Activated CD8-positive, alpha-beta memory T cell treated with anti-CD3 and anti-CD28 coated beads for 48 hours (primary cell): Measurements from ENCODE around the gene THBS4.

ENCODE experiments used
- DNase-seq, 3 experiments: peaks; one replicate each; pipeline ENCODE4 v3.0.0-alpha.2; 2020; ENCODE audit warnings: low read depth in 2 of 3, low spot score in 2 of 3

The THBS4 gene

DNA sequence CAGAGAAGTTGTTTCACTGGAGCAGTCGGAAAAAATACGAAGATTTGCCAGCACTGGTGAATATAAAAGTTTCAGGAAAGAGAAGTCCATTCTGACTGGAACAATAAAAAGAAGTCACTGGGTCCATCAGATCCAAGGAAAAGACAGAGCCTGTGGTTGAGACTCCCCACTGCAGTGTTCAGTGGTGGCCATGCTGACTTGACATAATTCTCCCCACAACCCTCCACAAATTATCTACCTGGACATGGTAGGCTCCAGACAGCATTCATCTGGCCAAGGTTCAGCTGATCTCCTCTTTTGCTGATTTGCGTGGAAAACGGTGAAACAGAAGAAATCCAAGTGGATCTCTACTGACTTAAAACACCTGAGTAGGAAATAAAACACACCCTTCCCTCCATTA lies 8.0 kb downstream of the THBS4 start:
- DNase-seq, result no peak

DNA sequence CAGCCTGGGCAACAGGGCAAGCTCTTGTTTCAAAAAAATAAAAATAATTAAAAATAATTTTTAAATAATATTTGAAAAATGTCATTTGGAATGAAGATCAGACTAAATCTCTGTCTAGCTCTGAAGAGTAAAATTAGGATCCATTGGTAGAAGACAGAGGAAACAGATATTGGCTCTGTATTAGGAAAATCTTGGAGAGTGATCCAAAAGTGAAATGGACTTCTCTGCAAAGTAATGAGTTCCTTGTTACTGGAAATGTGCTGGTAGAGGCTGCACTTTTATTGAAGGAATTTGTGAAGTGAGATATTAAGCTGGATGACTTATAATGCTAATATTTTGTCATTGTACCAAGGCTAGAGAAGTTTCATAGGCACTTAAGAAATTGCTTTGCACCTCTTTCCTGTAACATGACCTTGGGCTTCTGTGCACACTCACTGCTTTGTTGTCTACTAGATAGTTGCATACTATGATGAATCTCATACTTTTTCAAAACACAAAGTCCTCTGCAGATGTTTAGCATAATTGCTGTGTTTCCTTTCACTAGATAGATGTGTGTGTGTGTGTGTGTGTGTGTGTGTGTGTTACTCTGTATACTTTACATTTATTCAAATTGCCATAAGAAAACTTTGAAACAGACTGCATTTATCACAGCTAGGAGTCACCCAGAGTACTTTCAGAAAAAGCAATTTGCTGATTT lies 13.1 kb downstream of the THBS4 start:
- no peak for DNase-seq

DNA sequence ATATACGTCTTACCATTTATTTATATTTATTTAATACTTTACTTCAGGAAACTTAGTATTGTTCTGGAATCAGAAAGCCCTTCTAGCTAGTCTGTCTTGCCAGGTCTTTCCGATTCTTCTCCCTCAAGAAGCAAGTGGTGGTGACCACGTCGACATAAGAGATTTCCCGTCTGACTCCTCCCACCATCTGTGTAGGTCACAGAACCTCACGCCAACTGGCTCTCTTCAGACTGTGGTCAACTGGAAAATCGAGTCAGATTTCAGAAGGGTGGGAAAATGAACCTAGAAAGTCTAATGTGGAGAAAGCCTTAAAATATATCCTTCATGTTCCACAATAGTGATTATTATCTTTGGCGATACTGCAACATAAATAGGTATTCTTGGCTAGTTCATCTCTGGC lies 17.3 kb downstream of the THBS4 start:
- no peak for DNase-seq

DNA sequence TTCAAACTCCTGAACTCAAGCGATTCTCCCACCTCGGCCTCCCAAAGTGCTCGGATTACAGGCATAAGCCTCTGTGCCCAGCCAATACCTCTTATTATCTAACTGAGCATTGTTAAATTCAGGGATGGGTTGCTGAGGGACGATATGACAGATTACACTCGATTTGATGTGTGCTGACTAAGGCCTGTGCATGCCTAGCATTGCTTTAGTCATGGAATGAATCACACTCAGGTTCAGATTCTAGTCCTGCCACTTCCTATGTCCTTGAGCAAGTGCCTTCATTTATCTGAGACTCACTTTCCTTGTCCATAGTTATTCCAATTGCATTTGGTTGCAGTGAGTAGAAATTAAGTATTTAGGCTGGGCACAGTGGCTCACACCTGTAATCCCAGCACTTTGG lies 19.5 kb downstream of the THBS4 start:
- DNase-seq, result no peak

DNA sequence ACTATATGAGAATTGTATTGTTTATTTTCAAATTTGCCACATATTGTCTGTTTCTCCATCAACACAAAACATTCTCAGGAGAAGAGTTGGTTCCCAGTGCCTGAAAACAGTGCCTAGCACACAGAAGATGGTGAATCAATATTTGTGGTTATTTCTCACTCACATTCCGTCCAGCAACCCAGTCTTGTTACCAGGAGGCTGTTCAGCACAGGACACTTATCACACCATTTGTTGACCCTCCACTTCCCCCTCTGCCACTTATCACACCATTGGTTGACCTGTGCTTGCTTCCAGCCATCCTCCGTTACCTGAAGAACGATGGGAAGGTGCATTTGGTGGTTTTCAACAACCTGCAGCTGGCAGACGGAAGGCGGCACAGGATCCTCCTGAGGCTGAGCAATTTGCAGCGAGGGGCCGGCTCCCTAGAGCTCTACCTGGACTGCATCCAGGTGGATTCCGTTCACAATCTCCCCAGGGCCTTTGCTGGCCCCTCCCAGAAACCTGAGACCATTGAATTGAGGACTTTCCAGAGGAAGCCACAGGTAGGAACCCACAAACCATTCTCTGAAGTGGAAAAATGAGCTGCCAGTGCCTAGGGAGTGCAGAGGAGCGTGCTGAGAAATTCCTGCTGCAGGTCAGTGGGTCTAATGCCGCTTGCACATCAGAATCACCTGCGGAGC lies 20.5 kb downstream of the THBS4 start:
- no peak for DNase-seq

DNA sequence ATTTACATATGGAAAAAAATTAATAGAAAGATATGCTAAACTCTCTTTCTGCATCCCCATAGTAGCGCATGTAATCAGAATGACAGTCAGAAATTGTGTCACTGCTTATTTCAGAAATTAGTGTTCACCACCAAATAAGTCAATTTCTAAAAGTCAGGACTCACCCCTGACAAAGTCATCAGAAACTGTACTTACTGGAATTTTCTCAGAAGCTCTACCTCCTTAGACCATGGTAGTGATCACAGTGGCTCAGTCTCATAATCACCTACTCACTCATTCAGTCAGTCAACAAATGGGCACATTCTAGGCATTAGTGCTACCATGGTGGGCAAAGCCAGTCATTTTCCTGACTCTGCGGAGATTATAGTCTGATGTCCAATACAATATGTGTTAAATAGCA lies 22.0 kb downstream of the THBS4 start:
- no peak for DNase-seq

- no peak for DNase-seq
Measured at GRCh38 chr5:80057921-80058320, 22.8 kb downstream of the THBS4 start.

DNA sequence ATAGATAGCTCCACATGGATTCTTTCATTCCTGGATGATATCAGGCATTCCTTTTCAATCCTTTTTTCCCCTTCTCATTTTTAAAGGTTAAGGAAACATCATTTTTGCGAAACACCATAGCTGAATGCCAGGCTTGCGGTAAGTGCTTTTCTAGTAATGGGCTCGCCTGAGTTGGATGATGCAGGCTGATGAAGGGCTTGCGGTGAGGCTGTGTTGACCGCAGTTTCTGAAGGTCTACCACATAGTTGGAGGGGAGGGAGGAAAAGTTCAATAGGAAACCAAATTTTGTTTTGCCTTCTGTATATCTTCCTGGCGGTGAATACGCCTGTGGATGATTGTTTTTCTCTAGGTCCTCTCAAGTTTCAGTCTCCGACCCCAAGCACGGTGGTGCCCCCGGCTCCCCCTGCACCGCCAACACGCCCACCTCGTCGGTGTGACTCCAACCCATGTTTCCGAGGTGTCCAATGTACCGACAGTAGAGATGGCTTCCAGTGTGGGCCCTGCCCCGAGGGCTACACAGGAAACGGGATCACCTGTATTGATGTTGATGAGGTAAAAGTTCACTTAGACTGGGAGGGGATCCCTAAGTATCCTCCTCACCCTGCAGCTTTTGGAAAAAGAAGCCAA lies 24.3 kb downstream of the THBS4 start:
- DNase-seq, result no peak

- no peak for DNase-seq
Measured at GRCh38 chr5:80060966-80061365, 25.8 kb downstream of the THBS4 start.

GRCh38 chr5:80061547-80061946 lies 26.4 kb downstream of the THBS4 start:
- no peak for DNase-seq

- no peak for DNase-seq
Measured at GRCh38 chr5:80064124-80064523, 29.0 kb downstream of the THBS4 start.

DNA sequence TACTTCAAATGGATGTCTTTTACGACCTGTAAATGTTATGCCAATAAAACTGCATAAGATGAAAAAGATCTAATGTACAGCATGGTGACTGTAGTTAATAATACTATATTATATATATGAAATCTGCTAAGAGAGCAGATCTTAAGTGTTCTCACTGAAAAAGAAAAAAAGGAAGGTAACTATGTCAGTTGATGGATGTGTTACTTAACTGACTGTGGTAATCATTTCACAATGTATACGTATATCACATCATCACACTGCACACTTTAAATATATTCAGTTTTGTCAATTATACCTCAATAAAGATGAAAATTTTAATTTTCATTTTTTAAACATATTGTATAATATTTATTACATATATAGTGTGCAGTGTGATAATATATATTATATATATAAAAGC lies 31.9 kb downstream of the THBS4 start:
- DNase-seq, result no peak

GRCh38 chr5:80067531-80068245 lies 32.5 kb downstream of the THBS4 start:
- no peak for DNase-seq

- no peak for DNase-seq
Measured at GRCh38 chr5:80068246-80068636, 33.1 kb downstream of the THBS4 start.

- no peak for DNase-seq
Measured at GRCh38 chr5:80068775-80069174, 33.6 kb downstream of the THBS4 start.

DNA sequence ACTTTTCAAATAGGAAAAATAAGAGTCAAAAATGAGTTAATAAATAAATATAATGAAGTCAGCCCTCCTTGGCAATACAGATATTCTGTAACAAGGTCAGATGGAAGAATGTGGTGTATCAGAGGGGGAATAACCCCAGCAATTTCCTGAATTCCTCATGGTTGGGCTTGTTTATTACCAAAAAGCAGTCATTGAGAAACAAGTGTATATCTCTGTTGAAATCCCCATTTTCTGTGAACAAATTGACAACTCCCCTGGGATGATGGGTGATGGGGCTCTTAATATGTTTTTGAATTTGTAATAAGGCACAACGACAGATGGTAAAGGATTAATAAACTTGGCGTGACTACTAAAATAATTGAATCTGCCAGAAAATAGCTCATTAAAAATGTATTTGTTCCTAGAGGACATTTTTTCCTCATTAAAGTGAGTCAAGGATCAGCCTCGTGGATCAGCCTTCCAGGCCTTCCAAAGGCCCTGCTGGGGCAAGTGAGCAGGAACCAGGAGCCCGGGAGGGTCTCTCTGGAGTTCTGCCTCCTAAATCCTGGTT lies 34.2 kb downstream of the THBS4 start:
- no peak for DNase-seq

DNA sequence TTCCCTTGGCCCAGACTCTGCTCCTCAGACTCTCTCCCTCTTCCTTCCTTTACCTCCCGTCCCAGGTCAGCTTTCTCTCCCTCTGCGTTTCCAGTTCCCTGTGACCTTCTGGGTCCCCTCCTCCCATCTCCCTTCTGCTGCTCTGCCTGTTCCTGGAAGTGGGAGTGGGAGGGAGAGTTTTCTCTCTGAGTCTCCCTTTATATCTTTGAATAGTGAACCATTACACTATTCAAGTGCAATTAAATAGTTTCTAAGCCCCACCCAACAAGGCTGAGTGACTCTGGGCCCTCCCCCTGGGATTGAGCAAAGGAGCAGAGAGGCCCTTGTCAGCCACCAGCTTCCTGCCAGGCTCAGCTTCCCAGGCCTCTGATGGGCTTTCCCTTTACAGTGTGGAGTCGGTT lies 34.8 kb downstream of the THBS4 start:
- no peak for DNase-seq

DNA sequence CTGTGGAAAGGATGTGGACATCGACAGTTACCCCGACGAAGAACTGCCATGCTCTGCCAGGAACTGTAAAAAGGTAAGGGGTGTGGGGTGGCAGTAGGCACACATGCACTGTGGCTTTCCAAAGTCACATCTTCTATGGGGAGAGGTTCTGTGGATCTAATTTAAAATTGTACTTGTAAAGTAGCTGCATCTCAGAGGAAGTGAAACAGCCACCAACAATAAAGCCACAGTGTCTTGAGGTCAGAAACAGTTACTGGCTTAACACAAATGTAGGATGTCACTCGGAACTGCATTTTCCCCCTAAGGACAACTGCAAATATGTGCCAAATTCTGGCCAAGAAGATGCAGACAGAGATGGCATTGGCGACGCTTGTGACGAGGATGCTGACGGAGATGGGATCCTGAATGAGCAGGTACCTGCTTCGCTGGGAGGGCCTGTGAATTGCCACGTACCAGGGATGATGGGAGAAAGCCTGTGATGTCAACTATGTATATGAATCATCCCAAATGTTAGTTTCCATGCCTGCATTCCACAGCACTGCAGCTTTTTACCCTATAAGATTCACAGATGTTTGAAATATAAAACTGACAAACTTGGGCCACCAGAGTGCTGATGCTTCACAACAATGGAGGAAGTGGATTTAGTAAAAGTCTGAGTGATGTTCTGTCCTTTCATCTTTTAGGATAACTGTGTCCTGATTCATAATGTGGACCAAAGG lies 35.3 kb downstream of the THBS4 start:
- DNase-seq, result no peak

GRCh38 chr5:80071510-80072021 lies 36.4 kb downstream of the THBS4 start:
- DNase-seq, result no peak

DNA sequence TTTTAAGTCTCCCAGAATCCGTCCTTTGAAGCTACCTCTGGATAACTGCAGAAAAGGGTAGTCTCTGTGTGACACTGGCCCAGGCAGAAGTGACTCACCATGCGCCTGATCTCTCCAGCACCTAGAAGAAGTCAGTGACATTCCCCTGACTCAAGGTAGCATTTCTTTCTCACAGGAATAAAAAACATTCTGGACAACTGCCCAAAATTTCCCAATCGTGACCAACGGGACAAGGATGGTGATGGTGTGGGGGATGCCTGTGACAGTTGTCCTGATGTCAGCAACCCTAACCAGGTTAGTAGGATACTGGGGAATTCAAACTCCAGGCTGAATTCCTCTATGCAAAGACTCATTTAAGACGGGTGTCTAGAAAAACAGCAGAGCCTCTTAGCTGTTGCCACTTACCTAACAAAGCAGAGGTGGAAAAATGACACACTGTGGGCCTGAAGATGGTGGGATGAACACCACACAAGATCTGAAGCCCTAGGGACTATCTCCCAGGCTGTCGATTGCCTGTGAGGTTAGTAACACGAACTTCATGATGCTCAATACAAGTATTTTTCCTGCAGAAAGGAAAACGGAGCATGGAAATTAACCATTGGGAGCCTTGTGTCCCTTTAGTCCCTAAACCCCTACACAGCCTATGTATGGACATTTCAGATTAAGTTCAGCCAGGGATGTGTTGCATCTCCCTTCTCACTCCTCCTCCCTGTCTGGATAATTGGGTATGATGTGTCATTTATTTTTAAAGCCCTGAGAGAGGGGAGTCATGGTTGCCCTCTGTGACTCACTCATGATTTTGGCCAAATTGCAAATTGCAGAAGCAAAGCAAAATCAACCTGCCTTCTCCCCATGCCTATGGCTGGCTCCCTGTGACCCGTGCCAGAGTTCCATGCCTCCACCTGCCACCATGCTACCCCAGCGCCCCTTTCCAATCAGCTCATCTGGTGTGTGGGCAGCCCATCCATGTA lies 37.2 kb downstream of the THBS4 start:
- DNase-seq, result no peak
